Umbilical cord (tissue), 2 donors: Measurements from ENCODE around the gene PLXDC1. TPM values are rescaled to one million over a fixed set of nuclear protein-coding genes. Genes with fewer than 3 reads are reported as not detected.

ENCODE experiments used
- DNase-seq: peaks from one replicate; pipeline ENCODE4 v3.0.0-alpha.2; 2015; ENCODE audit warnings: low spot score
- total RNA-seq: library from RNA; depleted of rRNA; stranded (reverse); fragments of >200 nt; gene quantifications from one replicate; pipeline ENCODE4 v1.2.3, GENCODE V29; 2014; ENCODE audit warnings: low replicate concordance; ENCODE audit not compliant: insufficient read depth

PLXDC1 gene
- 9.9 TPM for total RNA-seq

DNA sequence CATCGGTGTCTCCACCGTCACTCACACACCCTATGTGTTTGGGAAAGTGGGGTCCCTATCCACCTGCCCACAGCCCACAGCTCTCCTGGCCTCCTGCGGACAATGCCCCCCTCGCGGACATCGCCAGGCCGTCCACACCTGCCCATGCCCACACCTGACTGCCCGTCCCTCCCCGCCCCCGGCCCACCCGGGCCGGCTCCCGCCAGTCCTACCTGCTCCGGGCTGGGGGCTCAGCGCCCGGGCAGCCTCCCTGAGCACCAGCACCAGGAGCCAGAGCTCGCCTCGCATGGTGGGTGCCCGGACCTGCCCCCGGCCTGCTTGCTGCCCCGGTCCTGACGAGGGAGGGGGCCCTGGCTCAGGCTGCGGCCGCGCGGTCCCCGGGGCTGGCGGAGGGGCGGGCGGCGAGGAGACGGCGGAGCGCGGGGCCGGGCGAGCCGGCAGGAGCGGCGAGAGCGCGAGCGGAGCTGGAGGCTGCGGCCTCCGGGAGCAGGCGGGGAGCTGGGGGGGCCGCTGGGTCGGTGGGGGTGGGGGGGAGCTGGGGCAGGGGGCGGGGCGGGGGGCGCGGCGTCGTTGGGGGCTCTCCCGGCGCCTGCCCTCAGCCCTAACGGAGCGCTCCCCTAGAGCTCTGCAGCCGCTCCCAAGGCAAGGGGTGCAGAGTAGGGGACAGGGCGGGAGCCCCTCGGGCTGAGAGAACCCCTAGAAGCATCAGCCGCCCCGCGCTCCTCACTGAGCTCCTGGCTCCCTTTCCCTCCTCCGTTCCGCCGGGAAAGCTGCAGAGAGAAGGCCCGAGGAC lies at the start of gene PLXDC1:
Gene PLXDC1 (minus strand): TSS at position 488 of the 793 bp plus-strand sequence. CDS start 200 bp downstream, at position 288.
- no peak for DNase-seq

DNA sequence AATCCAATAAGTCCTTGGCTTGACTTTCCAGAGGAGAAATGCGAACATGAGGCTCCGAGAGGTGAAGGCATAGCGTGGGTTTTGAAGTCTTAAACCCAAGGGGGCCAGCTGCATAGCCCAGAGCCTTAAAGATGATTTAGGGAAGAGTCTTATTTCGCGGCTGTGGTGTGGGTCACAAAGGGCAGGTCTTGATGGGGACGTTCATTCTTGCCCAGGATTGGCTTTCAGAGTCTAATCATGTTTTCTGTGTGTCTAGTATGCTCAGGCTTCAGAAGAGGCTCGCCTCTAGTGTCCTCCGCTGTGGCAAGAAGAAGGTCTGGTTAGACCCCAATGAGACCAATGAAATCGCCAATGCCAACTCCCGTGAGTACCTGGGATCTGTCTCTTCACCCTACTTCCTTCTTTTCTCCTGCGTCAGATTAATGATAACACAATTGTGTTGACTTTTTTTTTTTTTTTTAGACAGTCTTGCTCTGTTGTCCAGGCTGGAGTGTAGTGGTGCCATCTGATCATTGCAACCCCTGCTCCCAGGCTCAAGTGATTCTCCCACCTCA lies 49.6 kb upstream of the PLXDC1 start:
- DNase-seq, result no peak

DNA sequence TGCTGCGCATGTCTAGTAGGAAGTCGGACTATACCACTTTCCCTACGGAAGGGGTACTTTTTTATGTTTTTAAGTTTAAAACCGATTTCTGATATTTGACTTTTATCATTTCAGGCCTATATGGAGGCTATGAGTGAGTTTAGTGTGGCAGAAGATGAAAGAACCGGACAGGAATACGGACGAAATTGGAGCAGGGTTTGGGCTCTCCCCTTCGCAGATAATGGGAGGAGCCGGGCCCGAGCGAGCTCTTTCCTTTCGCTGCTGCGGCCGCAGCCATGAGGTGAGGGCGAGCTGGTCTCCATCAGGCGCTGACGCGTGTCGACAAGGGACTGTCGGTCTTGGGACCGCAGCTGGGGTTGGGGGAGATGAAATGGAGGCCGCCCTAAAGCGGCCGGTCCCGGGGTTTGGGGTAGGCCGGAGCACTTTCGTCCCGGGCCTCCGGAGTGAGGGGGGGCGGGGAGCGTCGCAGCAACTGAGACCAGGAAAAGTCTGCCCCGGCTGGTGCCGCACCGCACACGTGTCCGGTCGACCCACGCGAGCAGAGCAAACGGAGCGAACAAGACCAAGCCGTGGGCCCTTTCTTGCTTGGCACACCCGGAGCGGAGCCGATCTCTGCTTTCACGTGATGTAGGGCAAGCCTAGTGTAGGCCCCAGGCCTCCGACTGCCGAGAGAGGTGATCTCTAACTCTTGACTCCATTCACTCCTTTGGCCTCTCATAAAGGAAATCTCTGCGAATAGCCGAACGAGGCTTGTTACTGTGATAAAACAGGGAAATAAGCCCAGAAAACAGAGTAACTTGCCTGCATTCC lies 48.8 kb upstream of the PLXDC1 start, which contains the start of gene RPL19:
Gene RPL19 (plus strand): TSS at position 214 of the 810 bp plus-strand sequence. CDS start 62 bp downstream, at position 276.
- no peak for DNase-seq

DNA sequence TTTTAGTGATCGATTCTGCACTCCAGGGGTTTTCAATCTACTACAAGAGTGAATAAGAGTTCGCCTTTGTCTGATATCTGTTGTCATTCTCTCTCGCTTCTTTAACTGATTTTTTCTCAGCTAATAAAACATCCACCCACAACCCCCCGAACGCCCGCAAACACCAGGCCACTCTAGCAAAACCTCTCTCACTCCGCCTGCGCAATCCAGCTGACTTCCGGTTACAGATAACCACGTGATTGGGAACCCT lies 48.3 kb upstream of the PLXDC1 start:
- peak; percentile 97 for DNase-seq

DNA sequence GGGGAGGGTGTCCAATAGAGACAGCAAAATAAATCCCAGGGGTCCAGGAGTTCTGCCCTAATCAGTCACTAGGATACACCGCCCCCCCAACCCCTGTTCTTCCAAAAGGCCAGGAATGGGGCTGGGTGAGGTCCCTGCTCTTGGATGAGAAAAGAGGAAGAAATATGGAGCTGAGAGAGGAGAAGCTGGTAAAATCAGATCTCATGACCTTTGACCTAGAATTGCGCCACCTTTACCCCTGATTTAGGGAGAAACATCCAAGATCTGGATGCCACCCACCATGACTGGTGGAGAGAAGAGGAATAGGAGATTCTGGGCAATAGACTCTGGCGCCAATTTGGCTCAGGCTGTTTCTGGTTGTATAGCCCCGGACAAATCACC lies 46.7 kb upstream of the PLXDC1 start:
- DNase-seq, result no peak

DNA sequence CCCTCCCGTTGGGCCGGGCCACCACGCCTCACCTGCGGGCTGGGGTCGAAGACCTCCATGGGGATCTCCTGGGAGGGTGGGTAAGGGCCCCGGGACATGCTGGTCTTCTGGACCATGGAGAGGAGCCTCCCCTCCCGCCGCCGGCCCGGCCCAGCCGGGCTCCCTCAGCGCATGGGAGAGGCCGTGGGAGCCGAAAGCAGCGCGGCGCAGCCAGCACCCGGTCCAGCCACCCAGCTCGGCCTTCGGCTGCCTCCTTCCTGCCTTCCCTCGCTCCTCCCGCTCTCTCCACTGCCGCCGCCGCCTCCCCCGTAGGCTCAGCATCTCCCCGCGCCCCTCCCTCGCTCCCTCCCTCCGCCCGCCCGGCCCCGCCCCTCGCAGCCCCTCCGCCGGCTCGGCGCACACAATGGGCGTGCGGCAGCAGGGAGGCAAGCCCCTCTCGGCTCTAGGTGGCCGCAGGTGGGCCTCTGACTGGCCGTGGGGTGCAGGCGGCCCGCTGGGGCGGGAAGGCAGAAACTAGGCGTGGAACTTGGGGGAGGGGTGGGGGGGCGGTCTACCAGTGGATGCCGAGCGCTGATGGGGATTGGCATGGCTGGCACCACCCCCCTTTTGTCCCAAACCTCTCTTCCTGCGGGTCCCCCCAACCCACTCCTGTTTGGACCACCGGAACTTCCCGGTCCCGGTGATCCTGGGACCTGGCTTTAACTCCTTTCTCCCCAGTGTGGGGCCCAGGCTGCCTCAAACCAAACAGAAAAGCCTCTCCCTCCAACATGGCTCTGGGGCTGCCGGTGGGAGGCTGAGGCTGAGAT lies 46.1 kb upstream of the PLXDC1 start, which contains the start of gene CACNB1:
Gene CACNB1 (minus strand): TSS at position 290 of the 806 bp plus-strand sequence. CDS start 174 bp downstream, at position 116.
- DNase-seq, result peak; percentile 88

DNA sequence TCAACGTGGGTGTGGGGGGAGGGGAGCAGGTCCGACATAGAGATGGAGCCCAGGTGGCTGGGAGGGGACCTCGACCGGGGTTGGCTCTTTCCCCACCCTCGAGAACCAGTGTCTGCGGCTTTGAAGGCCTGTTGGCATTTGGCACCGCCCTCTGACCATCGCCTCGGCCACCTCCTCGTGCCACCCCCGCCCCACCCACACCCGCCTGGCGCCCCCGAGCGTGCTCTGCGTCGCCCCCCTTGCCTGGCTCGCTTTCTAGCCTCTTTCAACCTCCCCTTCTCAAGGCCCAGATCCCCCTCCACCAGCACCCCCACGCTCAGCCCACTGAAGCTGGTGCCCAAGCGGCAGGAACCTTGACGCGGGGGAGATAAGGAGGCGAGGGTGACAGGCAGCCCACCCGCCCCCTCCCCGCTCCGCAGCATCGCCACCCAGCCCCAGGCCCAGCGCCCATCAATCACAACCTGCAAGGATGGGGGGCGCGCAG lies 45.4 kb upstream of the PLXDC1 start:
- peak; percentile 55 for DNase-seq

DNA sequence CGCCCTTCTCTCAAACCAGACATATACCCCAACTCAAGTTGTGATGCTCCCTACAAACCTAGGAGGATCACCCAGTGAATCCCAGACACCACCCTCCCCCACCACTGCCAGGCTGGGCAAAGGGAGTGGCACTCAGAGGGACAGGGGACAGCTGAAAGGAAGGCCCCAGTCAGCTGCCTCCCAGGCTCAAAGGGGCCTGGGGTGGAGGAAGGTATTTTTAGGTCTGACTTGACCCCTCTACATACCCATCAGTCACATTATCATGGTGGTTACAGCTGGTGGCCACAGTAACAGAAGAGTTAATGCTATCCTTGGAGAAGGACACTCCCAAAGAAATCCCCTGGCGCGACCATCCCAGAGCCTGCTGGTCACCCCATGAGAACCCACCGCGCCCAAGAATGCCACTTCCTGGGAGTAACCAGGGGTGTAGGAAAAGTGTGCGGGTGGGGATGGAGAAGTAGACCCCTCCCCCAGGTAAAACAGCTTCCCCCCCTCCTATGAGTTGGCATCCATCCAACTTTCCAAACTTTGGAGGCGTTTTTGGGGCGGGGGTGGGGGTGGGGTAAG lies 44.9 kb upstream of the PLXDC1 start:
- no peak for DNase-seq

DNA sequence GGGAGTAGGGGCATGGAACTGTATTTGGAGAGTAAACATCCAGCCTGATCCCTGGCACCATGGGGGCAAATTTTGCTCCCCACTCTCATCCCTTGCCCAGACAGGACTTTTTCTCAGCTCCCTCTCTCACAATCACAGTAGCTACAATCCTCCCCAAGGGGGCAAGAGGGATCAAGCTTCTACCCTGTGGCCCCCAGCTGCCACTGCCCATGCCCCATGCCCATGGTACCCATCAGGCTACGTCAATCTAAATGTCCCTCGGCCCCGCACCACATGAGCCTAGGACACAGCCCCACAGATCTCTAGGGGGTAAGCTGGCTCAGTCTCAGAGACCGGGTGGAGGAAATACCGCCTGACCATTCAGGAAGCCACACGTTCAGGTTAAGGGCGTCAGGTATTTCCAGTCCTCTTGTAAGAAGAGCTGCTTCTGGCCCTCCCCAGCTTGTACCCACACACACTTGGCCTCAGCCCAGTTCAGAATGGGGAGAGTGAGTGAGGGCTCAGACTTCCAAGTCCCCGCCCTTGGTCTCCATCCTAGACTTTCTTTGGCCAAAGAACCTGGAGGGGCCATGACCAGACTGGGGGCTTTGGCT lies 44.2 kb upstream of the PLXDC1 start:
- DNase-seq, result peak; percentile 36

DNA sequence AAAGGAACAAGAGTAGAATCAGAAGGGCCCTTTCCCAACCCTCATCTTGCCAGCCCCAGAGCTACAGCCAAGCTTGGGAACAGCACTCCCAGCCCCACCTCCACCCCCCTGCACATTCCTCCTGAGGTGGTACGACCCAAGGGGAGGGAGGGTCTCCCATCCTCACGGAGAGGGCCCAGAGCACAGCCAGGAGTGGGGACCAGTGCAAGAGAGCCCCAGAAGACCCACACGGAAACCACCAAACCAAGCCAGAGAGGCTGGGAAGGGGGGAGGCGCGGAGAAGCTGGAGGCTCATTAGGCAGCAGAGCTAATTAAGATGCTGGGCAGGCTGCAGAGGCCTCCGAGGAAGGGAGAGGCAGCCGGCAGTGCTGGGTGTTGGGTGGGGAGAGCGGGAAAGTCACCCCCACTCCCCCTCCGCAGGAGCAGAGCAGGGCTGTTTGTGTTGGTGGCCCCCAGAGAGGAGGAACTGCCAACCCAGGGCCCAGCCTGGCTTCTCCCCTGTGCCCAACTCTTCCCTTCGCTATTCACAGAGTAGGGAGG lies 43.6 kb upstream of the PLXDC1 start:
- no peak for DNase-seq

DNA sequence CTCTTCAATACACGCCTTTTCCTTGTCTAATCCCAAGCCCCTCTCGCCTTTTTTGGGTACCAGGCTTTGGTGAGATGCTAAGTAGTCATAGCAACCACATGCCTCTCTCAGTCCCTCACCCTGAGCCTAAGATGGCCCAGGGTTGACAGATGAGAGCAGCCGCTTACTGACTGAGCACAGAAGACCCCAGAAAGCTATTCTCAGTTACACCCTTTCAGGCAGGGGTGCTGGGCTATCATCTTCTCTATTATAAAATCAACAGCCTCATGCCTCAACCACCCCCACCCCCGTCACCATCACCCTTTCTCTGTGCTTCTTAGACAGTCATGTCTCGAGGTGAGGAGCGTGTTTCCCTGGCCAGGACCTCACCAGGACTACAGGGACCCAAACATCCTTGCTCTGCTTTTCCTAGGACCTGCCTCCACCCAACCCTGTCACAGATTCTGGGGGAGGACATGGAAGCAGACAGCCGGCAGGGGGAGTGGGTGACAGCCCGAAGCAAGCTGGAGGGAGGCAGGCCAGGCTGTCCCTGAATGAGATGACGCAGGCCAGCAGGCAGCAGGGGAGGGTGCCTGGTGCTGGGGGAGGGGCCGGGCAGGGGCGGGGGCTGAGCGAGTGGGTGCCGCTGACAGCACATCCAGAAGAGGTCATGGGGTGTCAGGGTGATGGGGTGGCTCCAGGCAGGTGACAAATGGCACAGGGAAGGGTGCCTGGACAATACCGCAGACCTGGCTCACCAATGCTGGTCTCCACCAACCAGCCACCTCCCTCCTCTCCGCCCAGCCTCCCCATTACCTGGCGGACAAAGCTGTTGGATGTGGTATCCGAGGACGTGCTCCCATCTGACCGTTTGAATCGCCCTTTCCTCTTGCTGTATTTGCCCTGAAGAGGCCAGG lies 42.9 kb upstream of the PLXDC1 start:
- peak; percentile 55 for DNase-seq

DNA sequence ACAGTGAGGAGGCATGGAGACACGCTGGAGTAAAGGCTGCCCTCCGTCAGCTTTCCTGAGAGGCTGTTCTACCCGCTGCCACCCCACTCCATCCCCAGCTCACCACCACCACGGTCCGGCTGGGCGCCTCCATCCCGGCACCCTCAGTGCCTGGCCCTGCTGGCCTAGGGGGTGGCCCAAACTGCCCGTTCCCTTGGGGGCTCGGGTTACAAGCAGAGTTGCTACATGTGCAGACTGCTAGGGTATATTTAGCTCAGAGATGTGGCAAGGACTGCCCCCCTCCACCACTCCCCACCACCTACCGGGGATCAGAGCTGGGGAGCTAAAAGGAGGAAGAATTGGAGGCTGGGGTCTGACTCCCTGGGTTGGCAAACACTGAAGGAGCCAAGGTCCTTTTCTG lies 41.9 kb upstream of the PLXDC1 start:
- DNase-seq, result no peak

DNA sequence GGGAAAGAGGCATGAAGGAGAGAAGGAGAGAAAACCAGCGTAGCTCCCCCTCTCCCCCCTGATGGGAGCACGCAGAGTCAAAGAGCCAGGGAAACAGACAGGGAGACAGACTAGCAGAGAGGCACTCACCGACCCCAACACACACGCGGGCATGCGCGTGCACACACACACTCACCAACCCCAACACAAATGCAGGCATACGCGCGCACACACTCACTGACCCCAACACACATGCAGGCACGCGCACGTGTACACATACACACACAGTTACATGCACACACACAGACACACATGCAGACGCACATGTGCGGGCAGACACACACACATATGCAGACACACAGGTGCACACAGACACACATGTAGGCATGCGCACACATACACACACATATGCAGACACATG lies 41.5 kb upstream of the PLXDC1 start:
- DNase-seq, result no peak

DNA sequence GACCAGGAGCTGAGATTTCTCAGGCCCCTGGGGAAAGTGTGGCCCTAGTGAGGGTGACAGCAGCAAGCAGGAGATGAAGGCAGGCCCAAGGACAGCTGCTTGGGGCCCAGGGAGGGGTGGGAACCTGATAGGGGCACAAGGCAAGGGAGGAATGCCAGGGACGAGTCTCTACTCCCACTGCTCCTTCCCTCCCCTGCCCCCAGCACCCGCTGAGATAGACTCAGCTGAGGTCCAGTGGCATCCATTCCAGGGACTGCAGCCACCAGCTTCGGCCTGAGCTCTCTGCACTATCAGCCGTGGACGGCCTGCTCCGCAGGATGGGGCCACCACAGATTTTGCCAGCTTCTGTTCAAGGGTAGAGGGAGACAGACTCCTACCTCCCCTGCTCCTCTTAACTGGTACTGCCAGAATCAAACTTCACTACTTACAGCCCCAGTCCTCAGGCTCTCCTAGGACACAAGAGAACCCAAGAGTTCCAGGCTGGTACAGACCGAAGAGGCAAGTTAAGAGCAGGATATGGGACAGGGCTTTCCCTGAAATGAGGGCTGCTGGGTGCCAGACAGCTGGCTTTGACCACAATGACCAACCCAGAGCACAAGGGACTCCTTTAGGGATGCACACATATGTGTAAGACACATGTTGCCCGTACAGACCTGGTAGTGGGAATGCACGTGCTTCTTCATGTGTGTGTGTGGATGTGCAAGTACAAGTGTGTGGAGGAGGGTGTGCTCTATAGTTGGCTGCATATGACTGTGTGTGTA lies 40.5 kb upstream of the PLXDC1 start:
- no peak for DNase-seq

DNA sequence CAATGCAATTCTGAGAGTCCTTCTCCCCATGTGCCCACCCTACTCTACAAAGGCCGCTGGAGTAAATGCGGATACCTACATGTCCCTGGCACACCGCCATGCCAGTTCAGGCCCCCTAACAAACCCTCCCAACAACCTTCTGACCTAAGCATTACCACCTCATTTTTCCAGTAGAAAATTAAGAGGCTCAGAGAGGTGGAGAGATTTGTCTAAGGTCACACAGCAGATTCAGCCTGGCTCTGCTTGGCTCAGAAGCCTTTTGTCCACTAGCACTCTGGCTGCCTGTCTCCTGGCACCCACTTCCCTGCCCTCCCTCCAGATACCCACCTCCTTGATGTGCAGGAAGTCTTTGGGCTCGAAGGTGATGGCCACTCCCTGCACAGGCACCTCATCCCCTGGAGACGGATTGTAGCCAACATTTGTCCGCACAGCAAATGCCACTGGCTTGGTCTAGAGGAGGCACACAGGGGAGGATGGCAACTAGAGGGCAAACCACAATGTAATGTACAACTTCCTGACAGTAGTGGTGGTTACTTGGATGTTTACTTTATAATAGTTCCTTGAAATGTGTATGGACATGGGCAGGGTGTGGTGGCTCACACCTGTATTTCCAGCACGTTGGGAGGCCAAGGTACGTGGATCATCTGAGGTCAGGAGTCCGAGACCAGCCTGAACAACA lies 35.9 kb upstream of the PLXDC1 start:
- no peak for DNase-seq

DNA sequence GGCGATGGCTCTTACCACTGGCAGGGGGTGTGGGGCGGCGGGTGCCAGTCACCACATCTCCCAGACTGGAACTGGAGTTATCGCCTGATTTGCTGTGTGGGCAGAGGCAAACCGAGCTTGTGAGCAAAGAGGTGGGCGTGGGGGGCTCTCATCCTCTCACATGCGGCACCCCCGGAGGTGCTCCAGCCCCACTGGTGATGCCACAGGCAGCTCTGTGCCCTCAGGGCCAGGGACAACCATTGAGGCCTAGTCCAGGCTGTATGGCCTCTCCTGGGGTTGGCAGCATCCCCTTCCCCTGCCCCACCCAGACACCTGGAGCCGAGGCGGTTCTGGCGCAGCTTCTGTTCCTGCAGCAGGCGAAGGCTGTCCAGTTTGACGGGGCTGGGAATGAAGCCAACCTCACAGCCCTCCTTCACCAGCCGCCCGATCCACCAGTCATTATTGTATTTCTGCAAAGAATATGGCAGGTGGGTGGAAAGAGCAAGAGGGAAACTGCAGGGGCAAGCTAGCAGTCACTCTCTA lies 35.1 kb upstream of the PLXDC1 start:
- DNase-seq, result no peak

DNA sequence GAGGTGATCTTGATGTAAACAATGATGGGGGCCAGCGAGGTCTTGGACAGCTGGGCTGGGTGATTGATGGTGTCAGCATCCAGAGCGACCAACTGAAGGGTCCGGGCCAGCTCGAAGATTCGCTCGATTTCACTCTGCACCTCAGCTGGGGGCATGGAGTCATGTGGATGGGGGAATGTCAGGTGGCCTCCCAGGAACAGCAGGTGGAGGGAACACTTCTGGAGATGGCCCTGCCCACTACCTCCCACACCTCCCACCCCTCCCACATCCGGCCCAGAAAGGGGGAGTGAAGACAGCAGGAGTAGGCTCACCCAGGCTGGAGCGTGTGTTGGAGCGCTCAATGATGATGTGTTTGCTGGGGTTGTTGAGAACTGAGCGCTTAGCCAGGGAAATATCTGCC lies 32.3 kb upstream of the PLXDC1 start:
- no peak for DNase-seq

DNA sequence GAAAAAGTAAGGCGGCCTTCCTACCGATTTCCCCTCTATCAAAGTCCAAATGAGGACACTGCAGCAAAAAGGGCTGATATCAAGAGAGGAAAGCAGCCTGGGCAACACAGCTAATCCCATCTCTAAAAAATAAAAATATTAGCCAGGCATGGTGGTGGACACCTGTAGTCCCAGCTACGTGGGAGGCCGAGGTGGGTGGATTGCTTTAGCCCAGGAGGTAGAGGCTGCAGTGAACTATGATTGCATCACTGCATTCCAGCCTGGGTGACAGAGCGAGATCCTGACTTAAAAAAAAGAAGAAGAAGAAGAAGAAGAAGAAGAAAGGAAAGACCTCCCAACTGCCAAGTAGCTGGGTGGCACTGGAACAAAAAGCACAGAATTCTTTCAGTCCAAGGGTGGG lies 31.6 kb upstream of the PLXDC1 start:
- DNase-seq, result no peak
